Ovary (tissue), 3 donors: ENCODE data around the gene TLE2.

Experiments
- CTCF ChIP-seq, 3 donors: fragments of 450-650 bp in 2 of 3; fragments of 200-600 bp in 1 of 3; IDR thresholded peaks; one replicate each; pipeline versions ENCODE4 v1.5.1 to v1.8.0; 2016 to 2022; ENCODE audit warnings: antibody characterized with exemption in 3 of 3, mild to moderate bottlenecking in 1 of 3
- EP300 ChIP-seq: sonication (generic); formaldehyde crosslinking; IDR thresholded peaks from one replicate; pipeline ENCODE4 v1.6.1; 2017; ENCODE audit warnings: antibody characterized with exemption
- POLR2A ChIP-seq: fragments of 450-650 bp; IDR thresholded peaks from one replicate; pipeline ENCODE4 v1.6.1; 2017; ENCODE audit warnings: antibody characterized with exemption, mild to moderate bottlenecking, moderate library complexity
- donor health status: DM: no; HTN: no; CAD: no.

DNA sequence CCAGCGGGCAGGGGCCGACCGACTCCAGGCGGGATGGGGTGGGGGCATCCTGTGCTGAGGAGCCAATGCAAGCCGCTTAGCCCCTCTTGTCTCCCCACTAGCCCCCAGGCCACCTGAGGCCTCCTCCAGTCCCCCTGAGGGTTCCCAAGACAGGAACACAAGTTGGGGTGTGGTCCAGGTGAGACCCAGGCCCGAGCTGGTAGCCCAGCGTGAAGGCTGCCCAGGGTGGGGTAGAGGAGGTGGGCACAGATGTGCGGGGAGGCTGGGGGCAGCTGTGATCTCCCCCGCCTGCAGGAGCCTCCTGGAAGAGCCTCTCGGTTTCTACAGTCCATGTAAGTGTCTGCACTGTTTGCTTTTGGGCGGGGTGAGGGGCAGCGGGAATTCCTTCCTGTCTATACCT is 41.3 kb downstream of the TLE2 start:
- TF ChIP-seq CTCF (IDR thresholded peaks at IDR 0.05): no peak
- no peak for TF ChIP-seq POLR2A
- TF ChIP-seq EP300: no peak
